Lung (tissue), 12 donors: ENCODE data around the gene CATSPERZ. TPM values are rescaled to one million over a fixed set of nuclear protein-coding genes. Genes with fewer than 3 reads are reported as not detected.
A peak's percentile ranks its signal among the peaks of the same experiment; 100 is the strongest.

Source experiments
- ATAC-seq: fragments of 200-7000 bp; cut with Tn5 transposase; one replicate; pipeline ENCODE4 v1.9.1; 2020; ENCODE audit warnings: moderate number of reproducible peaks; ENCODE audit not compliant: insufficient read depth, low FRiP score
- DNase-seq, 3 donors: peaks; one replicate each; pipeline ENCODE4 v3.0.0-alpha.2; 2013 to 2017
- H3K27ac ChIP-seq, 2 donors: one replicate each; pipeline ENCODE4 v1.5.1; 2013; ENCODE audit warnings: mild to moderate bottlenecking in 2 of 2, moderate library complexity in 2 of 2, control low read depth in 1 of 2, inconsistent platforms in 1 of 2, low read depth in 1 of 2, low read length in 1 of 2
- H3K27me3 ChIP-seq, 3 donors: one replicate each; pipeline ENCODE4 v1.5.1; 2013; ENCODE audit warnings: low read length in 2 of 3; ENCODE audit not compliant: control insufficient read depth in 3 of 3, insufficient read depth in 3 of 3
- H3K36me3 ChIP-seq, 4 donors: one replicate each; pipeline ENCODE4 v1.5.1; 2013; ENCODE audit warnings: low read length in 4 of 4, mild to moderate bottlenecking in 1 of 4, moderate library complexity in 1 of 4; ENCODE audit not compliant: control insufficient read depth in 4 of 4, insufficient read depth in 4 of 4
- H3K4me1 ChIP-seq, 5 donors: one replicate each; pipeline ENCODE4 v1.5.1; 2013; ENCODE audit warnings: low read length in 5 of 5, mild to moderate bottlenecking in 2 of 5, moderate library complexity in 1 of 5; ENCODE audit not compliant: control insufficient read depth in 5 of 5, insufficient read depth in 5 of 5
- H3K4me3 ChIP-seq: one replicate; pipeline ENCODE4 v1.5.1; 2013; ENCODE audit warnings: mild to moderate bottlenecking, control low read depth, moderate library complexity
- H3K9ac ChIP-seq, 2 donors: one replicate each; pipeline ENCODE4 v1.5.1; 2013; ENCODE audit warnings: low read length in 2 of 2, control low read depth in 1 of 2; ENCODE audit not compliant: insufficient read depth in 1 of 2
- H3K9me3 ChIP-seq, 4 donors: one replicate each; pipeline ENCODE4 v1.5.1; 2013; ENCODE audit warnings: low read length in 3 of 4, mild to moderate bottlenecking in 1 of 4, moderate library complexity in 1 of 4; ENCODE audit not compliant: control insufficient read depth in 4 of 4, insufficient read depth in 3 of 4
- WGBS, 2 donors: extraction: QIAGEN DNeasy Blood & Tissue Kit; methylation state at CpG; one replicate each; pipeline ENCODE4 v1.1.7; 2013; 5-methylcytosine and 5-hydroxymethylcytosine counted together
- polyA plus RNA-seq, 2 donors: library from polyadenylated mRNA; stranded (reverse); fragments of 200-250 nt; gene quantifications; one replicate each; pipeline ENCODE4 v1.2.1, GENCODE V29; 2013
- total RNA-seq, 2 donors: library from RNA; depleted of rRNA in 1 of 2; stranded (reverse); fragments of >200 nt in 1 of 2; gene quantifications; one replicate each; pipeline ENCODE4 v1.2.1, GENCODE V29; 2014 to 2021
- TF ChIP-seq, protein P1 (sequence below): IDR thresholded peaks from 2 replicates; pipeline ENCODE4 v1.5.1; 2012; ENCODE audit warnings: mild to moderate bottlenecking; ENCODE audit errors: control extremely low read depth, extremely low read depth
- donor health status: control.
- donor health status: control.
- donor health status: Bipolar disorder and iron deficiency.
- donor health status: healthy.
- donor health status: DM: yes; HTN: yes; CAD: no.

Gene CATSPERZ
- total and polyA plus RNA-seq, 4 donors, result 0.31 to 0.98 (median 0.67) TPM; not detected in 1

DNA sequence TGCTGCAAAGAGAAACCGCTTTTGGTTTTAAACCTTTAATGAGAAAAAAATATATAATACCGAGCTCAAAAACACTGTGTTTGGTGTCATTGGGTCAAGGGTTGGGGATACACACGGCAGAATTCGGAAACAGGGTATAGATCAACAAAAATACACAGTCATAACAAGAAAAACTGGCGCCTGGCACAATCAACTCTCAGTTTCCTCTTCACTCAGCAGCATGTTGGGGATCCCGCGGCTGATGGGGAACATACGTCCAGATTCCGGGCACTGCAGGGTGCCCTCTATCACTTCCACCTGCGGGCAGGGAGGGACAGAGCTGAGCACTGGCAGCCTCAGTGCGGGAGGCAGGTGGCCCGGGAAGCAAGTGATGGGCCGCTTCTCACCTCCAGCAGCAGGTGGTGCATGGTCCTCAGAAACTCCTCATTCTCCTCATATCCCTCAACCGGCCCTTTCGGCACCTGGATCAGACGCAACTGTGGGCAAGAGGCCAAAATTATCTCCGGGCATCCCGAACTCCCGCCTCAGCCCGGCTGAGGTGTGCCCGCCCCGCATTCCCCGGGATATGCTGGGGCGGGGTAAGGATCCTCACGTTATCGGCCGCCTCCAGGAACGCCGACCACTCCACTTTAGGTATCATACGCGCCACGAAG lies 16.6 kb downstream of the CATSPERZ start:
- DNase-seq, result no peak
- Histone ChIP-seq H3K36me3 (peaks cover 0 to 28% (median 6%) of the 10 kb centered on the region in 4 donors), H3K9me3 (no peaks in the 10 kb centered on the region), H3K9ac (peak overlapping the region; percentile 73 to 82), H3K27ac (peak overlapping the region; percentile 93 to 97), H3K4me3 (peak overlapping the region; percentile 77), H3K27me3 (no peaks in the 10 kb centered on the region), H3K4me1 (peaks cover 0 to 16% (median 3%) of the 10 kb centered on the region in 5 donors)
- no peak for ATAC-seq
- TF ChIP-seq, protein P1, sequence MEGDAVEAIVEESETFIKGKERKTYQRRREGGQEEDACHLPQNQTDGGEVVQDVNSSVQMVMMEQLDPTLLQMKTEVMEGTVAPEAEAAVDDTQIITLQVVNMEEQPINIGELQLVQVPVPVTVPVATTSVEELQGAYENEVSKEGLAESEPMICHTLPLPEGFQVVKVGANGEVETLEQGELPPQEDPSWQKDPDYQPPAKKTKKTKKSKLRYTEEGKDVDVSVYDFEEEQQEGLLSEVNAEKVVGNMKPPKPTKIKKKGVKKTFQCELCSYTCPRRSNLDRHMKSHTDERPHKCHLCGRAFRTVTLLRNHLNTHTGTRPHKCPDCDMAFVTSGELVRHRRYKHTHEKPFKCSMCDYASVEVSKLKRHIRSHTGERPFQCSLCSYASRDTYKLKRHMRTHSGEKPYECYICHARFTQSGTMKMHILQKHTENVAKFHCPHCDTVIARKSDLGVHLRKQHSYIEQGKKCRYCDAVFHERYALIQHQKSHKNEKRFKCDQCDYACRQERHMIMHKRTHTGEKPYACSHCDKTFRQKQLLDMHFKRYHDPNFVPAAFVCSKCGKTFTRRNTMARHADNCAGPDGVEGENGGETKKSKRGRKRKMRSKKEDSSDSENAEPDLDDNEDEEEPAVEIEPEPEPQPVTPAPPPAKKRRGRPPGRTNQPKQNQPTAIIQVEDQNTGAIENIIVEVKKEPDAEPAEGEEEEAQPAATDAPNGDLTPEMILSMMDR, result no peak
- 5 to 9% methylated on average over 32 of the region's 32 CpGs for WGBS, 2 donors

DNA sequence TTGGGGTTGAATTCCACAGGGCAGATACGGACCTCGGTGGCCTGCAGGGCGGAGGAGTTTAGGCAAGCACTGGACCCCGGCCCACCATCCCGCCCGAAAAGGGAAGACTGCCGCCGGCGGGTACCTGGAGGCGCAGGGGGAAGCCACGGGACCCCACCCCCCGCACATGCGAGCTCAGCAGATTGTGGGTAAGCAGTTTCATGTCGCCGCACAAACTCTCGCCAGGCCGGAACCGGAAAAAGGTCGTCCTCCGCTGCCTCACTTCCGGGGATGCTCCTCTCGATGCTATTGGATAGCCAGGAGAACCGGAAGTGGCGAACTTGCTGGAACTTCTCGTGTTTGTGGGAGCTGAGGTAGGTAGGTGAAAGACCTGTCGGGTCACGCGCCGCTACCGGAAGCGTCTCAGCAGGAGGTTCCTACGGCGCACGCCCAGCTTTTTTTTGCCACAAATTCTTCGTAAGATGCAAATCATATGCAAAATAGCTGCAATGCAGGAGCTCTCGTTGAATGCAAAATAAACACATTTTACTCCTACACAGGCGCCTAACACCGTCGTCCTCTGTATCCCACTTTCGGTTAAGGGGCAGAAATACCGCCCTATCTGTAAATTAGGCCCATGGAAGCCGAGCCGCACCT lies 17.3 kb downstream of the CATSPERZ start, which contains the start of gene TRMT112:
Gene TRMT112, minus strand, starts transcription at position 235 of the 636 bp plus-strand sequence. Its CDS starts 33 bp downstream, at position 202.
- WGBS, 2 donors, result 0% methylated on average over 43 of the region's 43 CpGs
- H3K4me3 ChIP-seq, result peak within 1 kb of the TSS; percentile 77
- no peaks in the 10 kb centered on the region for H3K27me3 ChIP-seq
- peaks cover 0 to 32% (median 6%) of the 10 kb centered on the region in 4 donors for H3K36me3 ChIP-seq
- peak within 1 kb of the TSS; percentile 93 to 97 for H3K27ac ChIP-seq
- TF ChIP-seq, protein P1, result no peak
- H3K4me1 ChIP-seq, result peaks cover 0 to 16% (median 3%) of the 10 kb centered on the region in 5 donors
- H3K9me3 ChIP-seq, result no peaks in the 10 kb centered on the region
- peak; percentile 78 for ATAC-seq
- H3K9ac ChIP-seq, result peak within 1 kb of the TSS; percentile 74 to 82
- peak; percentile 97 to 99 (median 99) for DNase-seq

GRCh38 chr11:64317961-64318765 lies 18.0 kb downstream of the CATSPERZ start, which contains the start of gene PRDX5:
Gene PRDX5, plus strand, starts transcription at chr11:64318121. Its CDS starts 95 bp downstream, at chr11:64318216.
- TF ChIP-seq, protein P1, result no peak
- peak; percentile 98 to 99 (median 98) for DNase-seq
- Histone ChIP-seq H3K4me3 (peak within 1 kb of the TSS; percentile 77), H3K27me3 (no peaks in the 10 kb centered on the region), H3K9me3 (no peaks in the 10 kb centered on the region), H3K27ac (peak within 1 kb of the TSS; percentile 93 to 97), H3K4me1 (peaks cover 0 to 16% (median 3%) of the 10 kb centered on the region in 5 donors), H3K36me3 (peaks cover 0 to 37% (median 6%) of the 10 kb centered on the region in 4 donors), H3K9ac (peak within 1 kb of the TSS; percentile 74 to 82)
- WGBS, 2 donors, result 0% methylated on average over 55 to 61 of the region's 61 CpGs
- ATAC-seq, result peak; percentile 89
